K562 (cell line): ENCODE data around the gene PDE4A. TPM values are rescaled to one million over a fixed set of nuclear protein-coding genes. Genes with fewer than 3 reads are reported as not detected.

Experiments
- C11orf30 ChIP-seq: fragments of 450-650 bp; IDR thresholded peaks from 2 replicates; pipeline ENCODE4 v1.6.1; 2016; ENCODE audit warnings: low read depth, mild to moderate bottlenecking
- GABPA ChIP-seq: fragments of 200-800 bp; sonication (Bioruptor generic); conservative IDR thresholded peaks from 2 replicates; pipeline ENCODE4 v1.6.1; 2016; ENCODE audit warnings: low read depth, missing genetic modification characterization, missing compliant biosample characterization
- HDGF ChIP-seq: fragments of 450-650 bp; IDR thresholded peaks from 2 replicates; pipeline ENCODE4 v1.6.1; 2016
- HMG20A ChIP-seq: fragments of 450-650 bp; formaldehyde crosslinking; conservative IDR thresholded peaks from 2 replicates; pipeline ENCODE4 v1.4.0; 2020; ENCODE audit warnings: mild to moderate bottlenecking, mixed read lengths
- MAZ ChIP-seq, 2 experiments: fragments of 450-650 bp in 1 of 2; sonication (generic) in 1 of 2; formaldehyde crosslinking; IDR thresholded peaks in 1 of 2; conservative IDR thresholded peaks in 1 of 2; 2 replicates each; pipeline versions ENCODE4 v1.4.0 to v1.5.0; 2020; ENCODE audit warnings: mild to moderate bottlenecking in 1 of 2, missing genetic modification reagents in 1 of 2
- MBD2 ChIP-seq: sonication (generic); IDR thresholded peaks from 2 replicates; pipeline ENCODE4 v1.6.1; 2016; ENCODE audit warnings: low read depth, borderline replicate concordance
- MXI1 ChIP-seq: IDR thresholded peaks from 2 replicates; pipeline ENCODE4 v1.6.1; 2011; ENCODE audit warnings: low read depth, mild to moderate bottlenecking, improper control_type of control experiment, low read length
- NCOA2 ChIP-seq, 2 experiments: fragments of 450-650 bp; IDR thresholded peaks; 2 replicates each; pipeline ENCODE4 v1.6.1; 2018; ENCODE audit warnings: mild to moderate bottlenecking in 2 of 2, moderate library complexity in 1 of 2; ENCODE audit not compliant: partially characterized antibody in 2 of 2
- NELFE ChIP-seq: IDR thresholded peaks from 2 replicates; pipeline ENCODE4 v1.6.1; 2011; ENCODE audit warnings: mild to moderate bottlenecking; ENCODE audit not compliant: insufficient read depth, insufficient read length
- NFE2 ChIP-seq: IDR thresholded peaks from 2 replicates; pipeline ENCODE4 v1.6.1; 2014; ENCODE audit warnings: antibody characterized with exemption, low read depth
- PATZ1 ChIP-seq: fragments of 250-450 bp; sonication (Bioruptor Pico); IDR thresholded peaks from 2 replicates; pipeline ENCODE4 v1.5.0; 2020; ENCODE audit warnings: mild to moderate bottlenecking, borderline replicate concordance
- PHTF2 ChIP-seq: fragments of 250-450 bp; sonication (Bioruptor Pico); IDR thresholded peaks from 2 replicates; pipeline ENCODE4 v1.5.0; 2021; ENCODE audit warnings: mild to moderate bottlenecking
- POLR2A ChIP-seq: fragments of 450-650 bp; conservative IDR thresholded peaks from 2 replicates; pipeline ENCODE4 v1.6.1; 2016
- RFX7 ChIP-seq: fragments of 250-450 bp; sonication (Bioruptor Pico); IDR thresholded peaks from 2 replicates; pipeline ENCODE4 v1.5.1; 2021; ENCODE audit warnings: mild to moderate bottlenecking
- TAF15 ChIP-seq: fragments of 200-400 bp; formaldehyde crosslinking; IDR thresholded peaks from 2 replicates; pipeline ENCODE4 v1.6.1; 2017; ENCODE audit warnings: mild to moderate bottlenecking, low read depth, low read length, moderate library complexity
- TEAD1 ChIP-seq, 2 experiments: fragments of 450-650 bp in 1 of 2; sonication (generic) in 1 of 2; formaldehyde crosslinking; IDR thresholded peaks; 2 replicates each; pipeline versions ENCODE4 v1.4.0 to v1.8.0; 2020 to 2022; ENCODE audit warnings: mild to moderate bottlenecking in 2 of 2, missing genetic modification reagents in 1 of 2
- ZFP30 ChIP-seq: fragments of 250-450 bp; sonication (Bioruptor Pico); IDR thresholded peaks from 2 replicates; pipeline ENCODE4 v1.8.0; 2022; ENCODE audit warnings: moderate library complexity, mild to moderate bottlenecking, inconsistent platforms, borderline replicate concordance
- ZFP91 ChIP-seq: sonication (generic); formaldehyde crosslinking; IDR thresholded peaks from 2 replicates; pipeline ENCODE4 v1.8.0; 2022; ENCODE audit warnings: mild to moderate bottlenecking, missing genetic modification reagents
- ZNF764 ChIP-seq: fragments of 250-450 bp; sonication (Bioruptor Pico); IDR thresholded peaks from 2 replicates; pipeline ENCODE4 v1.4.0; 2020; ENCODE audit warnings: low read depth, mild to moderate bottlenecking, moderate library complexity
- ZSCAN29 ChIP-seq: fragments of 450-650 bp; IDR thresholded peaks from 2 replicates; pipeline ENCODE4 v1.6.1; 2017
- polyA plus RNA-seq, 8 experiments: library from polyadenylated mRNA; depleted of rRNA in 4 of 8; stranded (reverse) in 5 of 8; unstranded in 3 of 8; fragments of >200 nt; fragmentation: Nextera tagmentation in 2 of 8; fragmentation: Illumina TruSeq in 1 of 8; extraction: Ambion mirVana in 2 of 8; extraction: Trizol in 1 of 8; gene quantifications; 2 replicates each; pipeline versions ENCODE4 v1.2.1 to v1.2.3, GENCODE V29; 2011 to 2014; ENCODE audit warnings: inconsistent platforms in 1 of 8, missing spikeins in 1 of 8
- total RNA-seq, 7 experiments: library from RNA; depleted of rRNA in 6 of 7; stranded (reverse); fragments of >200 nt in 6 of 7; fragmentation: Illumina TruSeq in 2 of 7; extraction: Trizol in 2 of 7; gene quantifications; 2 replicates each; pipeline versions ENCODE4 v1.2.1 to v1.2.3, GENCODE V29; 2011 to 2021; ENCODE audit warnings: low replicate concordance in 1 of 7
- TF ChIP-seq, protein P1 (sequence below): fragments of 450-650 bp; IDR thresholded peaks from 2 replicates; pipeline ENCODE4 v1.6.1; 2017; ENCODE audit warnings: antibody characterized with exemption, mild to moderate bottlenecking
- TF ChIP-seq, protein P2 (sequence below): sonication (generic); IDR thresholded peaks from 2 replicates; pipeline ENCODE4 v1.6.1; 2016

PDE4A gene
- total and polyA plus RNA-seq, 9 of the 15 experiments (the other 6 are each of a cell fraction or from before 2014, with no cell fraction given) = 0.66 to 26.9 (median 4.6) TPM

- TF ChIP-seq, protein P1, sequence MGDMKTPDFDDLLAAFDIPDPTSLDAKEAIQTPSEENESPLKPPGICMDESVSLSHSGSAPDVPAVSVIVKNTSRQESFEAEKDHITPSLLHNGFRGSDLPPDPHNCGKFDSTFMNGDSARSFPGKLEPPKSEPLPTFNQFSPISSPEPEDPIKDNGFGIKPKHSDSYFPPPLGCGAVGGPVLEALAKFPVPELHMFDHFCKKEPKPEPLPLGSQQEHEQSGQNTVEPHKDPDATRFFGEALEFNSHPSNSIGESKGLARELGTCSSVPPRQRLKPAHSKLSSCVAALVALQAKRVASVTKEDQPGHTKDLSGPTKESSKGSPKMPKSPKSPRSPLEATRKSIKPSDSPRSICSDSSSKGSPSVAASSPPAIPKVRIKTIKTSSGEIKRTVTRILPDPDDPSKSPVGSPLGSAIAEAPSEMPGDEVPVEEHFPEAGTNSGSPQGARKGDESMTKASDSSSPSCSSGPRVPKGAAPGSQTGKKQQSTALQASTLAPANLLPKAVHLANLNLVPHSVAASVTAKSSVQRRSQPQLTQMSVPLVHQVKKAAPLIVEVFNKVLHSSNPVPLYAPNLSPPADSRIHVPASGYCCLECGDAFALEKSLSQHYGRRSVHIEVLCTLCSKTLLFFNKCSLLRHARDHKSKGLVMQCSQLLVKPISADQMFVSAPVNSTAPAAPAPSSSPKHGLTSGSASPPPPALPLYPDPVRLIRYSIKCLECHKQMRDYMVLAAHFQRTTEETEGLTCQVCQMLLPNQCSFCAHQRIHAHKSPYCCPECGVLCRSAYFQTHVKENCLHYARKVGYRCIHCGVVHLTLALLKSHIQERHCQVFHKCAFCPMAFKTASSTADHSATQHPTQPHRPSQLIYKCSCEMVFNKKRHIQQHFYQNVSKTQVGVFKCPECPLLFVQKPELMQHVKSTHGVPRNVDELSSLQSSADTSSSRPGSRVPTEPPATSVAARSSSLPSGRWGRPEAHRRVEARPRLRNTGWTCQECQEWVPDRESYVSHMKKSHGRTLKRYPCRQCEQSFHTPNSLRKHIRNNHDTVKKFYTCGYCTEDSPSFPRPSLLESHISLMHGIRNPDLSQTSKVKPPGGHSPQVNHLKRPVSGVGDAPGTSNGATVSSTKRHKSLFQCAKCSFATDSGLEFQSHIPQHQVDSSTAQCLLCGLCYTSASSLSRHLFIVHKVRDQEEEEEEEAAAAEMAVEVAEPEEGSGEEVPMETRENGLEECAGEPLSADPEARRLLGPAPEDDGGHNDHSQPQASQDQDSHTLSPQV = peak; percentile 76; the same call in 1 of the 2 replicates
- TF ChIP-seq C11orf30 (no peak), ZNF764 (CRISPR knock-in tag) (no peak), PATZ1 (CRISPR knock-in tag) (no peak), TEAD1 (CRISPR knock-in tag; IDR thresholded peaks at IDR 0.05) (peak in 1 of 2 experiments; percentile 46; a peak in 1 of 4 replicates), HDGF (no peak), ZFP30 (no peak), PHTF2 (CRISPR knock-in tag) (no peak), TAF15 (no peak), RFX7 (CRISPR knock-in tag) (no peak), MXI1 (no peak), NFE2 (0 out of 2 replicates have a peak, but pooled peaks have one; percentile 7), ZFP91 (CRISPR knock-in tag) (no peak), MAZ (CRISPR knock-in tag; conservative IDR thresholded peaks at IDR 0.05 in 1 of 2, IDR thresholded peaks at IDR 0.05 in 1 of 2) (peak in 1 of 2 experiments; percentile 93; a peak in 2 of 4 replicates), NCOA2 (IDR thresholded peaks at IDR 0.05; ENCODE audit: partially characterized antibody in 2 of 2) (no peak), NELFE (no peak), GABPA (tag) (no peak), HMG20A (no peak), POLR2A (0 out of 2 replicates have a peak, but pooled peaks have one; percentile 44), ZSCAN29 (no peak), MBD2 (peak; percentile 58; the same call in 1 of the 2 replicates)
- TF ChIP-seq, protein P2, sequence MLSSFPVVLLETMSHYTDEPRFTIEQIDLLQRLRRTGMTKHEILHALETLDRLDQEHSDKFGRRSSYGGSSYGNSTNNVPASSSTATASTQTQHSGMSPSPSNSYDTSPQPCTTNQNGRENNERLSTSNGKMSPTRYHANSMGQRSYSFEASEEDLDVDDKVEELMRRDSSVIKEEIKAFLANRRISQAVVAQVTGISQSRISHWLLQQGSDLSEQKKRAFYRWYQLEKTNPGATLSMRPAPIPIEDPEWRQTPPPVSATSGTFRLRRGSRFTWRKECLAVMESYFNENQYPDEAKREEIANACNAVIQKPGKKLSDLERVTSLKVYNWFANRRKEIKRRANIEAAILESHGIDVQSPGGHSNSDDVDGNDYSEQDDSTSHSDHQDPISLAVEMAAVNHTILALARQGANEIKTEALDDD = no peak
Observed at GRCh38 chr19:10478903-10479384, 58.6 kb downstream of the PDE4A start (continued).
